Measurements from ENCODE around the gene SPNS2.

Gene SPNS2

GRCh38 chr17:4536742-4537411, 38.2 kb downstream of the SPNS2 start:
- no peak for DNase-seq (ENCODE audit: low read depth in 3 of 3)

DNA sequence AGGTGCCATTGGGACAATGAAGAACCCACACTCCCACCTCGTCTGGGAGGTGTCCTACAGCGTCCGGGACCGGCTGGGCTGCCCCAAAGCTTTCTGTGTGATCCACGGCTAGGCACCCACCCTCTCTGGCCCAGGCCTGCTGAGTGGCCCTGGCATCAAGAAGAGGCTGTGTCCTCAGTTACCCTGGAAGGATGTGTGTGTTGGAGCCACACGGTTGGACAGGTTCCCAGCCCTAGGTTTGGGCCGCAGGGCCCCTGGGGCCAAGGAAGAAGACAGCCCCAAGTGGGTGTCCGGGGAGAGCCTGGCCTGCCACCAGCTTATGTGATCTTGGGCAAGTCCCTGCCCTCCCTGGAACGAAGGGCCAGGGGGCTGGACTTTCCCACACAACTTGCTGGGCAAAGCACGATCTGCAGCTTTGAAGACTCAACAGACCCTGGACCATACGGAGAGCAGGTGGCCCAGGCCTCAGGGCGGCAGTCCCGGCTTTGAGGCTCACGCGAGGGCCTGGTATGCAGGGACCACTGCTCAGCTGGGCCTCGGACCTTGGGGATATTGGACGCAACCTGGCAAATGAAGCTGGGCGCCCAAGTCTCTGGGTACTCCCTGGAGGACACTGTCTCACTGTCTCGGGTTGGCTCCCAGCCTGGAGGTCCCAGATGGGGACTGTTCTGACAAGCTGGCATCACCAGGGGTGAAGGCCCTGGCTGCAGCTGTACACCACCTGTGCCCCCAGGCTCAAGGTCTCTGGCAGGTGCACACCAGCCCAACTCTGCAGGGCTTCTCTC, 39.0 kb downstream of the SPNS2 start:
- no peak for DNase-seq (ENCODE audit: low read depth in 3 of 3)

GRCh38 chr17:4538236-4539002, 39.7 kb downstream of the SPNS2 start:
- no peak for DNase-seq (ENCODE audit: low read depth in 3 of 3)

DNA sequence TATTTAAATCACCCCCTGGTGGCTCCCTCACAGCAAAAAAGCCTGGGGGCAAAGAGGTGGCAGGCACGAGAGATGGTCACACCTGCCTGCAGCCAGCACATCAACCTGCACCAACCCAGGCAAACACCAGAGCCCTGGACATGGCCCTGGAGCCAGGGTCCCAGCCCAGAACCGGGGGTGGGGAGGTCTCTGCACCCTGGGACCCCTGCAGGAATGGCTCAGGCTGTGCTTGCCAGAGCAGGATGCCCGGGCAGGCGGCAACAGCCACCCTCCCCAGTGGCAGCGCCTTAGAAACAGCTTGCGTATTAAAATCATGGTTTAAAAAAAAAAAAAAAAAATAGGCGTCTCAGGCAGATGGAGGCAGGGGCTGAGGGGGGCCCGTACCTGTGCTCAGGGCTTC, 40.3 kb downstream of the SPNS2 start:
- no peak for DNase-seq (ENCODE audit: low read depth in 3 of 3)

GRCh38 chr17:4539576-4540223, 41.0 kb downstream of the SPNS2 start:
- no peak for DNase-seq (ENCODE audit: low read depth in 3 of 3)

DNA sequence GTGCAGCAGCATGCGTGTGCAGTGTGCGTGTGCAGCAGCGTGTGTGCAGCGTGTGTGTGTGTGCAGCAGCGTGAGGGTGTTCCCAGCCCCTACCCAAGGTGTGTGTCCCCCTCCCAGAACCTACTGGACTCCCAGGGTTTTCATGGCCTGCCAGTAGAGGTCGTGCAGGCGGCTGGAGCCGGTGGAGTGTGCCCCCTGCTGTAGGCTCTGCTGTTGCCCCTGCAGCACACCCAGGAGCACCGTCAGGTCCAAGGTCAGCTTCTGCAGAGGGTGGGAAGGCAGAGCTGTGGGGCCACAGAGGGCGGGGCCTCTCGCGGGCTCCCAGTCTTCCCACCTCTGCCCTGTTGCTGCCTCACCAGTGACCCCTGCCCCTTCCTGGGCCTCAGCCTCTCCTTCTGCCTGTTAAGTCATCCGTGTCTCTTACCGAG, 41.6 kb downstream of the SPNS2 start:
- DNase-seq (ENCODE audit: low read depth in 3 of 3), result no peak

GRCh38 chr17:4540687-4541327, 42.1 kb downstream of the SPNS2 start:
- DNase-seq (ENCODE audit: low read depth in 3 of 3), result no peak

DNA sequence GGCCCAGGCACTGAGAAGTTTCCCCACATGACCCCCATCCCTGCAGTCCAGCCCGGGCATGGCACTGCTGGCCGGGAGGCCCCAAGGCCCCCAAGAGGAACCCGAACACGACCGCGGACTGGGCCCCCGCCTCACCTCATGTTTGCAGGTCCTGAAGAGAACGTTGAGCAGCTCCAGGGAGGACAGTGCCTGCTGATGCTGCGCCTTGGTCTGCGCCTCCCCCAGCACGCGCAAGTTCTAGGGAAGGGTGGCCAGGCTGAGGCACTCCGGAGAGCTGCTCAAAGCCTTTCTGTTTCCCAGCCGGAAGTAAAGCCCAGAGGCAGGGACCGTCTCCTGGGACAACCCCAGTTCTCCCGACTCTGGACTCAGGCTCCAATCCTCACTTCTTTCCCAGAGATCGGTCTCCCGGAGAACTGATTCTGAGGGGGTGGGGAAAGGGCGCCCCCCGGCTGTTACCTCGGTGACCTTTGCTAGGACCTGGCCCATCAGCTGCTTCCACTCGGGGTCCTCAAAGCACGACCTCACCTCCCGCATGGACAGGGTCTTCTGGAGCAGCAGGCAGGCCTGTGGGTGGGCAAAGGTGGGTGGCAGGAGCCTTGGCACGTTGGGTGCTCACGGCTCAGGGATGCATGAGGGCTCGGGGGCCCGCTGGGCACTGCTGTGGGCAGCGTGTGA, 42.8 kb downstream of the SPNS2 start:
- no peak for DNase-seq (ENCODE audit: low read depth in 3 of 3)

DNA sequence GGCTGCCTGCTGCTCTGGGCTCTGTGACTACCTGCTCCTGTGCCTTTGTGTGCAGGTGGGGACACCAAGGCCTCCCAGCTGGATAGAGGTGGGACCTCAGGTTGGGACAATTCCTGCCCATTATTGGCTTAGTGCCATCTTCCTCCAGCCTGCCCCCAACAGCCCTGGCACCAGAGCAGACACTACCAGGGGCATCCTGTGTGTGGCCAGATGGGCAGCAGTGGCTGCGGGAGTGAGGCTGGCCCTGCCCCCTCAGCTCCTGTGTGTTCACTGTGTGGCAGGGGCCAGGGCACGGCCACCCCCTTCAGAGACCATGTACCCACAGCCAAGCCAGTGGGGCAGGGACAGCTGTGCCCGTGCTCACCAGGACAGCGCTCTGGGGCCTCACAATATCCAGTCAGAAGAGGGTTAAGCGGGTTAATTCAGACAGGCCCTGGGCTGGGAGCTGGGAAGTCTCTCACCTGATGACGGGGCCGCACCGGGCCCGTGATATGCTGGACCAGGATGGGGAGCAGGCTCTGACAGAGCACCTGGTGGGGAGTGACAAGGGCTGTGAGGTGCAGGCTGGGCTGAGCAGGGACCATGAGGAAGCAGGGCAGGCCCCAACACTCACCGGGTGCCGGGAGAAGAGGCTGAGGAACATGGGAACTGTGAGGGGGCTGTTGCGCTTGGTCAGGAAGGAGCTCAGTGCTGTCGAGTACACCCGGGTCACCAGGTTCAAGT, 43.5 kb downstream of the SPNS2 start:
- no peak for DNase-seq (ENCODE audit: low read depth in 3 of 3)

DNA sequence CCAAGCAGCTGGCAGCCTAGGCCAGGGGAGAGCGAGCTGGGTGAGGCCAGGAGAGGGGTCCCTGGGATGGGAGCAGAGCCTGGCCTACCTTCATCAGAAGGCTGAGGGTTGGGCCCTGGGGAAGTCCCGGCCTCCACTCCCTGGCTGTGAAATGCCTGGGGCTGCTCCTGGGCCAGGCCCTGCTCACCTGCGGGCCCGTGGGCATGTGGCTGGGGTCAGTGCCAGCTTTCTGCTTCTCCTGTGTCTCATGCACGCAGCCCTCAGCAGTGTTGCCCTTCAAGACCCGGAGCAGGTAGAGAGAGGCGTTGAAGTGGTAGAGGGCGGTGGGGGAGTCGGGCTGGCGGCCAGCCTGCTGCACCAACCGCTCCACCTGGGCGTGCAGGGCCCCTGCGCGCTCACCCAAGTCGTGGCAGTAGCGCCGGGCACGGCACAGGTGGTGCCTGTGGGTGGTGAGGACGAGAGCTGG, 44.1 kb downstream of the SPNS2 start:
- no peak for DNase-seq (ENCODE audit: low read depth in 3 of 3)

GRCh38 chr17:4543557-4544026, 44.9 kb downstream of the SPNS2 start:
- no peak for DNase-seq (ENCODE audit: low read depth in 3 of 3)

DNA sequence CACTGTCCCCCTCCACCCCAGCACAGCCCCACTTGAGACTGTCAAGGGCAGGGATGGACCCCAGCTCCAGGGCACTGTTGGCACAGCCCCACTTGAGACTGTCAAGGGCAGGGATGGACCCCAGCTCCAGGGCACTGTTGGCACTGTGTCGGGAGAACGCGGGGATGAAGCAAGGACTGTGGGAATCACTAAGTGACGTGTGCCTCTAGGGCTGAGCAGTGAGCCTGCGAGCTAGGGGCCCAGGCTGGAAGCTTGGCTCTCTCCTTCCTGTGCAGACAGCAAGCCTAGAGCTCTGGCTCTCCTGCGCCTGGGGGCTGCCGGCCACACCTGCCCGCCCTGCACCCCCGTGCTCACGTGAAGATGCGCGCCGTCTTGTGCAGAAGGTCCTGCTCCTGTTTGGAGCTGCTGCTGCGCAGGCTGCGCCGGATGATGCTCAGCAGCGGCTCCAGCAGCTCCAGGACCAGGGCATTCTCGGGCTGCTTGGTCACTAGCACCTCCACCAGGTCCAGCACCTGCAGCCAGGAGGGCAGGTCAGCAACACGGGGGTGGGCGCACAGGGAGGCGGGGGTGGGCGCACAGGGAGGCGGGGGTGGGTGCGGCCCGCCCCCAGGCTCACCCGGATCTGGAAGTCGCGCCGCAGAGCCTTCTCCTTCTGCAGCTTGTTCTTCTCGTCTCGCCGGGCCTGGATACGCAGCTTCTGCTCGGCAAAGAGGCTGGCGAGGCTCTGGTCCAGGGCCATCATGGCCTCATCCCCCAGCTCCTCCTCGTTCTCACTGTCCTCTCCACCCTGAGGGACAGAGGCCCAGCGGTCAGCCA, 45.7 kb downstream of the SPNS2 start:
- no peak for DNase-seq (ENCODE audit: low read depth in 3 of 3)

DNA sequence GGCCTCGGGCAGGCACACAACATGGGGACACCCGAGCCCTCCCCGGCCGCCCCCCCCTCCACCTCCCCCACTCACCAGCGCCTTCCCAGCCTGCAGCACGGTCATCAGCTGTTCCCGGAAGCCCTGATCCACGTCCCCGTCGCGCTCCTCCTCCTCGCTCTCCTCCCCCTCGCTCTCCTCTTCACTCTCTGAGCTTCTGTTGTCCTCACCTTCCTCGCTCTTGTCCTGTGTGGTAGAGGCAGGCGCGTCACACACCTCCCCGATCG, 46.2 kb downstream of the SPNS2 start:
- no peak for DNase-seq (ENCODE audit: low read depth in 3 of 3)

DNA sequence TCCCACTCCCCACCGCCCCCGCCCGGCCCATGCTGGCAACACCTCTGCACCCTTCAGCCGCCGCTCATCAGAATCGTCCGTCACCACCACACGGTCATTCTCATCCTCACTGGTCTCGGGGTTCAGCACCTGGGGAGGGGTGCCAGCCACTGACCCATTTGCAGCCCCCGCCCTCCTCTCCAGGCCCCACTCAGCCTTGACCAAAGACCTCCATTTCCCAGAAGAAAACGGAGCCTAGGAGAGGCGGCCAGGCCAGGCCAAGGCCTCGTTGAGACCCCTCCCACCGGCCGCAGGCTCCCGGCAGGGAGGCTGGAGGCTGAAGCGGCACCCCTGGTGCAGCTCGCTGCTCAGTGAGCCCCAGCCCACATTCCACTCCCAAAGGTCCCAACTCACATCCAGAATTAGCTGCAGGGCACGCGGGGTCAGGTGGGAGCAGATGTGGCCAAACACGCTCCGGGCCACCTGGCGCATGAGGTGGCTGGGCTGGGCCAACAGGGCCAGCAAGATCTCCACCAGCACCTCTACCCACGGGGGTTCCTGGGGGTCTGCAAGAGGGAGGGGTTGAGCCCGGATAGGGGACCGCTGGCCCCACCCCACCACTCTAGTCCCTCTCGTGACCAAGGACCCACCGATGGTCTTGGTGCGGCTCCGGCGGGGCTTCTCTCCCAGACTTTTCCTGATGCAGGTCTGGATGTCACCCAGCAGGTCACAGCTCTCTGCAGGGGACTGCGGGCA, 46.7 kb downstream of the SPNS2 start:
- DNase-seq (ENCODE audit: low read depth in 3 of 3), result no peak

DNA sequence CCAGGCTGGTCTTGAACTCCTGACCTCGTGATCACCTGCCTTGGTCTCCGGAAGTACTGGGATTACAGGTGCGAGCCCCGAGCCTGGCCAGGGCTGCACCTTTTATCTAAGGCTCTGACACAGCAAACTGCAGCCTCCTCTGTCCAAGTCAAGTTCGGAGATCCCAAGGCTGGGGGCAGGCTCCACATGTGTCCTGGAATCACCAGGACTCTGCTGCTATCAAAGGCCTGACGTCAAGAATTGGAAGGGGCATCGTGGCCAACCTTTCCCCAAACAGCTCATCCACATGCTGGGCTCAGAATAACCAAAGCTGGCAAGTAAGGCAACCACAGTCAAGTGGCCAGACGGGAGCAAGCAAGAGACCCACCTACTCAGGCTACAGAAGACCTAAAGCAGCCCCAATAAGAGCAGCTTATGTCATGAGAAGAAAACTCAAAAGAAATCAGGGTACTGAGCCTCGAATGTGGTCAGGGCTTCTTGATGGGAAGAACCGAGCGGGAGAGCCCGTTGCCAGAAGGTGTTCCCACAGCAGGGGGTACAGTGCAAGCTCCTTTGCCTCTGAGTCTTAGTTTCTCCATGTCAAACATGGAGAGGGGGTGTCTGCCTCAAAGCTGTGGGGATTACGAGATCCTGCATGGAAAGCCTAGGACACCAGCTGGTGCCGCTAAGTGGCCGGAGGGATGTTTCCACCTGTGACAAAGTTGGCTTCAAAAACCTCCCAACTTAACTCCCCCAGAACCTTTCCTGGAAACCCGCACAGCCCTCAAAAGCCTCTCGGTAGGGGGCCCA, 48.6 kb downstream of the SPNS2 start:
- no peak for DNase-seq (ENCODE audit: low read depth in 3 of 3)

GRCh38 chr17:4548061-4548461, 49.4 kb downstream of the SPNS2 start:
- no peak for DNase-seq (ENCODE audit: low read depth in 3 of 3)

DNA sequence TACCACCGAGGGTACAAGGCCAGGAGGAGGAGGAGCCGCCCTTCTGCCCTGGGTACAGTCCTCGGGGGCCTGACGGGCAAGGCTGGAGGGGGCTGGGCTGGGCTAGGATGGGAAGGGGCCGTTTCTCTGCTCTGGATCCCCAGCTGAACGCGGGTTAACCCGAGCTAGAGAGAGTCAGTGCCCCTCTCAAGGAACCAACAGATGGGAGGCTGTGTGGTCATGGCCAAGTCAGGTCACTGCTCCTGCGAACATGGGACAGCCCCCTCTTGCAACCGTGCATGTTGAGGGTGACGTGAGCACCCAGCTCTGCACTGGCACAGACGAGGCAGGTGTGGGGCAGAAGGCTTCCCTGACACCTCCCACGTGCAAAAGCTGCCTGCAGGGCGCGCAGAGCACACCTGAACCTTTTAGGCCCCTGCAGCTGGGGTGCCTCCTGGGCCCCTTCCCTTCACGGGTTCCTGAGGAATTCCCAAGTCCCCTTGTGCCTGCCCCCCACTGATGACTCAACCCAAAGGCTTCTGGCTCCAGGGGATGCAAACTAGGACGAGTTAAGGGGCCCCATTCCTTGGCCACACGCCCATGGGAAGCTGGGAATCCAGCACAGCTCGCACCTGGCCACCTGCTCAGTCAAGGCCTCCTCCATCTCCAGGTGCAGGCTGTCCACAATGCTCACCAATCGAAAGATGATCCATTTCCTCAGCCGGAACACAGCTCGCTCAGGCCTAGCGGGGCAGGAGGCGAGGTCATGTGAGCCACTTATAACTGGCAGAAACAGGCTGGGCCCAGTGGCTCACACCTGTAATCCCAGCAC, 50.2 kb downstream of the SPNS2 start:
- no peak for DNase-seq (ENCODE audit: low read depth in 3 of 3)
